ENCODE measurements around the gene AMBRA1. TPM values are rescaled to one million over a fixed set of nuclear protein-coding genes. Genes with fewer than 3 reads are reported as not detected.

AMBRA1 gene
- total and polyA plus RNA-seq, 2 donors = 8.7 to 20.6 TPM

DNA sequence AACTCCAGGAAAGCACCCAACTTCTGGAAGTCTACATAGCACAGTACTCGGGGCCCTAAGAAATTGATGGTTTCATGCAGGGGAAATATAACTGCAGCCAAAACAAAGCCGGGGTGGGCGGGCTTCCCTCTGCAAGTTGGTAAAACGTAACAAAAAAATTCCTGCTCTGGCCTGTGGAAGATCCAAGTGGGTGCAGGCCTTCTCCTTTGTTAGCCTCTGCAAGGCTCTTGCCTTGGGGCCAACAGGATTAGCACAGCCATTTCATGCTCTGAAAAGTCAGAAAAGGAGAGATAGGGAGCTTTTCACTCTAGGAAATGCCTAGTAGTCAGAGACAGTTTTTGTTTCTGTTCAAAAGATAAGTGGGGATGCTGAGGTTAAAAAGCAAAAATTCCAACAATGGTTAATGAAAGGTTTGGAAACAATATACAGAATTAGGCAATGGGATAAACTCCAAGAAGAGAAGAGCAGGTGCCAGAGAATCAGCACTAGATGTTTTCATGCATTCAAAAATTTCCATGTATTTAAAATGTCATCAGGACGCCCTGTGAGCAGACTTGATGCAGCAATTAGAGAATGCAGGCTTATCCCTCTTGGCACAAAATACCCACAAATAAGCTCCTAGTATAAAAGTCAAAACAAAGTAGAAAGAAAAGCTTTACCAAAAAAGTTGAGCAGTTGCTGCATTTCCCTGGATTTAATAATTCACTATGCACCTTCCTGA lies 130.0 kb downstream of the AMBRA1 start:
- DNase-seq (ENCODE audit: low read depth in 6 of 9, low spot score in 9 of 9) = no peak
- Histone ChIP-seq H3K9me3 (ENCODE audit: control insufficient read depth in 2 of 2, insufficient read depth in 1 of 2, low read length in 1 of 2) (no peaks in the 10 kb centered on the region), H3K27me3 (ENCODE audit: control insufficient read depth in 2 of 2, insufficient read depth in 1 of 2, low read length in 1 of 2) (no peaks in the 10 kb centered on the region), H3K27ac (ENCODE audit: low read depth in 1 of 2, low read length in 1 of 2) (no peak overlapping the region), H3K36me3 (ENCODE audit: control insufficient read depth in 2 of 2, insufficient read depth in 2 of 2, low read length in 1 of 2) (peaks cover 6% of the 10 kb centered on the region in 2 donors), H3K4me1 (ENCODE audit: control insufficient read depth in 2 of 2, insufficient read depth in 2 of 2, low read length in 2 of 2) (no peaks in the 10 kb centered on the region), H3K4me3 (ENCODE audit: low read length in 2 of 2) (no peak overlapping the region)
- WGBS = 83% methylated on average over 5 of the region's 5 CpGs

DNA sequence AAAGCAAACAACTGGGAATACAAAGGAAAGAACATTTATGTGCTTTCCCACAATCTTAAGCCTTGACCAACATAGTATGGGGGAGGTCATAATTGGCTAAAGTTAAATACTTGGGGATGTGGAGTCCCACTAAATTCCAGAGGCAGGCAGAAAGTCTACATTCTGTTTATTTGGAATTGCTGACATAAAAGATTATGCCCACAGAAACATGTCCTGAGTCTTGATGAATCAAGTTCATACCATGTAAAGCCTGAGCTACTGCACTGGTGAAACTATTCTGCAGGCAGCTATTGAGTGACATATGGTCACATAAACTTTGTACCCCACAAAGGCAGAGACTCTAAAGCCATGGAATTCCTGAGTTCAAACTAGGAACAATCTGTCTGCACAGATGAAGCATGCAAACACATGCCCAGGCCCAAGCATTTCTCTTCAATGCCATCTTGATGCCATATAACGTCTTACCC lies 132.3 kb downstream of the AMBRA1 start:
- DNase-seq (ENCODE audit: low read depth in 6 of 9, low spot score in 9 of 9) = no peak
- WGBS = 95% methylated on average over 1 of the region's 1 CpG
- Histone ChIP-seq H3K27me3 (ENCODE audit: control insufficient read depth in 2 of 2, insufficient read depth in 1 of 2, low read length in 1 of 2) (no peaks in the 10 kb centered on the region), H3K4me3 (ENCODE audit: low read length in 2 of 2) (no peak overlapping the region), H3K27ac (ENCODE audit: low read depth in 1 of 2, low read length in 1 of 2) (no peak overlapping the region), H3K4me1 (ENCODE audit: control insufficient read depth in 2 of 2, insufficient read depth in 2 of 2, low read length in 2 of 2) (peaks cover 2 to 5% of the 10 kb centered on the region in 2 donors), H3K9me3 (ENCODE audit: control insufficient read depth in 2 of 2, insufficient read depth in 1 of 2, low read length in 1 of 2) (no peaks in the 10 kb centered on the region), H3K36me3 (ENCODE audit: control insufficient read depth in 2 of 2, insufficient read depth in 2 of 2, low read length in 1 of 2) (peaks cover 0 to 3% of the 10 kb centered on the region in 2 donors)

DNA sequence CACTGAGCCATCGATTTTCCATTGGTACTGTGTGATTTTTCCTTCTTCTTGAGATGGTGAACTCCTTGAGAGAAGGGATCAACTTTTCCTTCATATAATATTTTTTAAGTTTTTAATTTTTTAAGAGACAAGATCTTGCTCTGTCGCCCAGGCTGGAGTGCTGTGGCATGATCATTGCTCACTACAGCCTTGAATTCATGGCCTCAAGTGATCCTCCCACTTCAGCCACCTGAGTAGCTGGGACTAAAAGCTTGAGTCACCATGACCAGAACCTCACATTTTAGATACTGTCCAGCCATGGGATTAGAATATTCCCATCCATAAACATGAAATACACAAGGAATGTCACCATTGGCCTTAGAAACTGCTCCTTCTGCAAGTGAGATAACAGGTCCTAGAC lies 135.3 kb downstream of the AMBRA1 start:
- peaks cover 0 to 6% of the 10 kb centered on the region in 2 donors for H3K36me3 ChIP-seq (ENCODE audit: control insufficient read depth in 2 of 2, insufficient read depth in 2 of 2, low read length in 1 of 2)
- H3K27me3 ChIP-seq (ENCODE audit: control insufficient read depth in 2 of 2, insufficient read depth in 1 of 2, low read length in 1 of 2) = no peaks in the 10 kb centered on the region
- no peak overlapping the region for H3K4me3 ChIP-seq (ENCODE audit: low read length in 2 of 2)
- H3K9me3 ChIP-seq (ENCODE audit: control insufficient read depth in 2 of 2, insufficient read depth in 1 of 2, low read length in 1 of 2) = no peaks in the 10 kb centered on the region
- peaks cover 2 to 5% of the 10 kb centered on the region in 2 donors for H3K4me1 ChIP-seq (ENCODE audit: control insufficient read depth in 2 of 2, insufficient read depth in 2 of 2, low read length in 2 of 2)
- WGBS = over 99% methylated on average over 2 of the region's 2 CpGs
- H3K27ac ChIP-seq (ENCODE audit: low read depth in 1 of 2, low read length in 1 of 2) = no peak overlapping the region
- no peak for DNase-seq (ENCODE audit: low read depth in 6 of 9, low spot score in 9 of 9)

DNA sequence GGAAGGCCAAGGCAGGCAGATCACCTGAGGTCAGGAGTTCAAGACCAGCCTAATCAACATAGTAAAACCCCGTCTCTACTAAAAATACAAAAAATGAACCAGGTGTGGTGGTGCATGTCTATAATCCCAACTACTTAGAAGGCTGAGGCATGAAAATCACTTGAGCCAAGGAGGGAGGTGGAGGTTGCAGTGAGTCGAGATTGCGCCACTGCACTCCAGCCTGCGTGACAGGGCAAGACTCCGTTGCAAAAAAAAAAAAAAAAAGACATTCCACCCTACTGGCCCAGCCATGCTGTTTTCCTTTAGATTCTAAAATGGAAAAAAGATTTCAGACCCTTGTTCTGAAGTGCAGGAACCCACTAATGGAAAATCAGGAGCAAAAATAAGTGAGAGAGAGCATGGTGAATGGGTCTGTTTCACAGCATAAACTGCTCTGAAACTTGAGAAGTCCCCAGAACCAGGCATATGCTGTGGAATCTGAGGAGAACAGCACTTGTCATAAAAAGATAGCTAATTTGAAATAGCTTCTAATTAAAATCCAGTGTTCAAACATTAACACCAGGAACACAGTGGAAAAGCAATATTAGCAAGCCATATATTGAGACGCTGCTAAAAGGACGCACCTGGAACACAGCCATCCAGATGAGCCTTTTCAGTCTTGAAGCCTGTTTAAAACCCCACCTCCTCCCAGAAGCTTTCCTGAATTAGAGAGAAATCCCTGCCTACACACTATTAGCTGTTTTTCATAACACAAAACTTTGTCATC lies 136.0 kb downstream of the AMBRA1 start:
- Histone ChIP-seq H3K9me3 (ENCODE audit: control insufficient read depth in 2 of 2, insufficient read depth in 1 of 2, low read length in 1 of 2) (no peaks in the 10 kb centered on the region), H3K4me3 (ENCODE audit: low read length in 2 of 2) (no peak overlapping the region), H3K27me3 (ENCODE audit: control insufficient read depth in 2 of 2, insufficient read depth in 1 of 2, low read length in 1 of 2) (no peaks in the 10 kb centered on the region), H3K4me1 (ENCODE audit: control insufficient read depth in 2 of 2, insufficient read depth in 2 of 2, low read length in 2 of 2) (peaks cover 2 to 5% of the 10 kb centered on the region in 2 donors), H3K27ac (ENCODE audit: low read depth in 1 of 2, low read length in 1 of 2) (peak overlapping the region in 1 of 2 donors; percentile 26), H3K36me3 (ENCODE audit: control insufficient read depth in 2 of 2, insufficient read depth in 2 of 2, low read length in 1 of 2) (peaks cover 0 to 6% of the 10 kb centered on the region in 2 donors)
- no peak for DNase-seq (ENCODE audit: low read depth in 6 of 9, low spot score in 9 of 9)
- 98% methylated on average over 7 of the region's 7 CpGs for WGBS

GRCh38 chr11:46457021-46457420 lies 136.8 kb downstream of the AMBRA1 start:
- WGBS = over 99% methylated on average over 3 of the region's 3 CpGs
- H3K9me3 ChIP-seq (ENCODE audit: control insufficient read depth in 2 of 2, insufficient read depth in 1 of 2, low read length in 1 of 2) = no peaks in the 10 kb centered on the region
- no peak overlapping the region for H3K4me3 ChIP-seq (ENCODE audit: low read length in 2 of 2)
- peak overlapping the region in 1 of 2 donors; percentile 4 for H3K27ac ChIP-seq (ENCODE audit: low read depth in 1 of 2, low read length in 1 of 2)
- no peaks in the 10 kb centered on the region for H3K27me3 ChIP-seq (ENCODE audit: control insufficient read depth in 2 of 2, insufficient read depth in 1 of 2, low read length in 1 of 2)
- H3K36me3 ChIP-seq (ENCODE audit: control insufficient read depth in 2 of 2, insufficient read depth in 2 of 2, low read length in 1 of 2) = peaks cover 0 to 6% of the 10 kb centered on the region in 2 donors
- peaks cover 2 to 5% of the 10 kb centered on the region in 2 donors for H3K4me1 ChIP-seq (ENCODE audit: control insufficient read depth in 2 of 2, insufficient read depth in 2 of 2, low read length in 2 of 2)
- DNase-seq (ENCODE audit: low read depth in 6 of 9, low spot score in 9 of 9) = no peak

DNA sequence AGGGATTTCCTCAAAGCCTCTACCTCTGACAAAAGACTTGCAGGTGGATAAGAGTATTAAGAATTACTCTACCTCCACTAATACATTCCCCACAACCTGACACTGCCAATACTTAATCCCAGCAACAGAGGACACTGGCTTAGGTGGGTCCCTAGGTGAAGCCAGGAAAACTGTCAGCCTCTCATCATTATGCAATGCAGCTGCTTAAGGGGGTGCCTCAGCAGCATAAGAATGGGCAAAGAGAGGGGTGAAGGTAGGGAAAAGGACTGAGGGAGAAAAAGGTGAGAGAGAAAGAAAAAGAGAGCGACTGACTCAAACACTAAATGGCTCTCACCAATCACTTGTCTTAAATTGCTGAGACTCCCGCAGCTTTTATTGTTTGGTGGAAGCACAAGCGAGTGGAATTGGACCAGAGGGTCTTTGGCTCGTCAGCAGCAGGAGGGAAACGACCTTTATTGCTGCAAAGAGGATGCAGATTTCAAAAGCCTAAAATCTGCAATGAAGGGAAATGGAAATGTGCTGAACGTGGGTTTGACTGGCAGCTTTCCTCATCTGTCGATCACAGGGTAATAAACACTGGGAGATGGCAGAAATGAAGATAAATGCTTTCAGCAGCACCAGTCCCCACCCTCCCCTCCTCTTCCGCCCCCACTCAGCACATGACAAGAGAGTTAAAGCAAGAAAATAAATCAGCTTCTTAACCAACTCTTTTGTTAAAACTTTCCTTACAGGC lies 137.4 kb downstream of the AMBRA1 start:
- peaks cover 2 to 5% of the 10 kb centered on the region in 2 donors for H3K4me1 ChIP-seq (ENCODE audit: control insufficient read depth in 2 of 2, insufficient read depth in 2 of 2, low read length in 2 of 2)
- H3K27me3 ChIP-seq (ENCODE audit: control insufficient read depth in 2 of 2, insufficient read depth in 1 of 2, low read length in 1 of 2) = no peaks in the 10 kb centered on the region
- WGBS = 89% methylated on average over 8 of the region's 8 CpGs
- DNase-seq (ENCODE audit: low read depth in 6 of 9, low spot score in 9 of 9) = no peak
- H3K9me3 ChIP-seq (ENCODE audit: control insufficient read depth in 2 of 2, insufficient read depth in 1 of 2, low read length in 1 of 2) = no peaks in the 10 kb centered on the region
- H3K27ac ChIP-seq (ENCODE audit: low read depth in 1 of 2, low read length in 1 of 2) = no peak overlapping the region
- H3K4me3 ChIP-seq (ENCODE audit: low read length in 2 of 2) = no peak overlapping the region
- peaks cover 0 to 6% of the 10 kb centered on the region in 2 donors for H3K36me3 ChIP-seq (ENCODE audit: control insufficient read depth in 2 of 2, insufficient read depth in 2 of 2, low read length in 1 of 2)

DNA sequence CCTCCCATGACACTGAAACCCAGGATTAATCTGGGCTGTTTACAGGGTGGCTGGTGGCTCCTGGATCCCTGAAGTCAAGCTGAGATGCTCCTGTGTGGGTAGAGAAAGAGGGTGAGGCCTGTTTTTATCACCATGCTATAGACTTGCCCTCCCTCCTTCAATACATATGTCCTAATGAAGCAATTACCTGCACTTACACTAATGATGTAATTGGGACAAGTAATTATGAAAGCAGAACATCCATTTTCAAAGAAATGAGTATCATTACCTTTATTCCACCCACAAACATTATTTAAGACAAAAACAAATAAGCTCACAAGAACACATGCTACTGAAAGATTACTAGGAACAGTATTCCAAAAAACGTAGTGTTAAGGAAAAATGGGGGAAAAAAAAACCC lies 138.0 kb downstream of the AMBRA1 start:
- Histone ChIP-seq H3K9me3 (ENCODE audit: control insufficient read depth in 2 of 2, insufficient read depth in 1 of 2, low read length in 1 of 2) (no peaks in the 10 kb centered on the region), H3K27ac (ENCODE audit: low read depth in 1 of 2, low read length in 1 of 2) (no peak overlapping the region), H3K4me3 (ENCODE audit: low read length in 2 of 2) (no peak overlapping the region), H3K4me1 (ENCODE audit: control insufficient read depth in 2 of 2, insufficient read depth in 2 of 2, low read length in 2 of 2) (peaks cover 2 to 5% of the 10 kb centered on the region in 2 donors), H3K36me3 (ENCODE audit: control insufficient read depth in 2 of 2, insufficient read depth in 2 of 2, low read length in 1 of 2) (peaks cover 0 to 6% of the 10 kb centered on the region in 2 donors), H3K27me3 (ENCODE audit: control insufficient read depth in 2 of 2, insufficient read depth in 1 of 2, low read length in 1 of 2) (no peaks in the 10 kb centered on the region)
- WGBS = 90% methylated on average over 1 of the region's 1 CpG
- DNase-seq (ENCODE audit: low read depth in 6 of 9, low spot score in 9 of 9) = no peak

DNA sequence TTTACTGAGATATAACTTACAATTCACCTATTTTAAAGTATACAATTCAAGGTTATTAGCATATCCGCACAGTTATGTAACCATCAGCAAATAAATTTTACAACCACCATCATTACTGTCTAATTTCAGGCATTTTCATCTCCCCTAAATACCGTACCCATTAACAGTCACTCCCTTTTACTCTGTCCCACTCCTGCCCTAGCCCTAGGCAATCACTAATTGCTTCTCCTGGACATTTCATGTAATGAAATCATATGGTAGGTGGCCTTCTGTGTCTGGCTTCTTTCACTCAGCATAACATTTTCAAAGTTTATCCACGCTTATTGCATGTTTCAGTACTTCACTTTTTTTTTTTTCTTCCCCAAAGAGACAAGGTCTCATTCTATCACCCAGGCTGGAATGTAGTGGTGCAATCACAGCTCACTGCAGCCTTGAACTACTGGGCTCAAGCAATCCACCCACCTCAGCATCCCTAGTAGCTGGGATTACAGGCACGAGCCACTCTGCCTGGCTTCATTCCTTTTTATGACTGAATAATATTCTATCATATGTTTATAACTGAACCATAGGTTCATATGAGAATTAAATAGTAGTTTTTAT lies 140.8 kb downstream of the AMBRA1 start:
- Histone ChIP-seq H3K9me3 (ENCODE audit: control insufficient read depth in 2 of 2, insufficient read depth in 1 of 2, low read length in 1 of 2) (no peaks in the 10 kb centered on the region), H3K4me3 (ENCODE audit: low read length in 2 of 2) (no peak overlapping the region), H3K4me1 (ENCODE audit: control insufficient read depth in 2 of 2, insufficient read depth in 2 of 2, low read length in 2 of 2) (peaks cover 2 to 5% of the 10 kb centered on the region in 2 donors), H3K27ac (ENCODE audit: low read depth in 1 of 2, low read length in 1 of 2) (no peak overlapping the region), H3K36me3 (ENCODE audit: control insufficient read depth in 2 of 2, insufficient read depth in 2 of 2, low read length in 1 of 2) (peaks cover 0 to 6% of the 10 kb centered on the region in 2 donors), H3K27me3 (ENCODE audit: control insufficient read depth in 2 of 2, insufficient read depth in 1 of 2, low read length in 1 of 2) (no peaks in the 10 kb centered on the region)
- 97% methylated on average over 4 of the region's 4 CpGs for WGBS
- no peak for DNase-seq (ENCODE audit: low read depth in 6 of 9, low spot score in 9 of 9)
